Measurements from ENCODE around the gene IL15.

Gene IL15

DNA sequence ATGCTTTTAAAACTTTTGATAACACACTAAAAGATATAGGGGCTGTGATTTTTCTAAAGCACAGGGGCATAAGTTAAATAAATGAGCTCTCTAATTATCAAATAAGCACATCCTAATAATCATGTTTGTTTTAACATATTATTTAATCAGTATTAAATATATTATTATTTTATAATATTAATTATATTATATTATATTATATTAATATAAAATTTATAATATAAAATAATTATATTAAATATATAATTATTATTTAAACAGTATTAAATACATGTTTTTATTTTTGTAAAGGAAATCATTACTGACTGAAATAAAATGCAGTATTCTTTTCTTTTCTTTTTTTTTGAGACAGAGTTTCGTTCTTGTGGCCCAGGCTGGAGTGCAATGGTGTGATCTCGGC, 136.5 kb downstream of the IL15 start:
- no peak for DNase-seq (ENCODE audit: low spot score)

DNA sequence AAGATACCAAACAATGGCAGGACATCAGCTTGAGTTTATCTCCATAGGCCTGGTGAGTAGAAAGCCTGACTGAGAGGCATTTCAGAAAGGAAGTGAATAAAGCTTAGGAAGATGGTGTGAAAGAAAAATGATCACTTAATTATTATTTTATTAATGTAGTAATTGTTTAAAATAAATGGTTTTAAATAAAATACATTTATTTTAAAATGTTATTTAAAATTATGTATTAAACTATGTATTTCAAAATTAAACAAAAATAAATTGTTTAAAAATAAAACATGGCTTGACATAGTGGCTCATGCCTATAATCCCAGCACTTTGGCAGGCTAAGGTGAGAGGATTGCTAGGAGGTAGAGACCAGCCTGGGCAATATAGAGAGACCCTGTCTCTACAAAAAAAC, 145.8 kb downstream of the IL15 start:
- no peak for DNase-seq (ENCODE audit: low spot score)
